Prostate gland (tissue), 2 donors: Measurements from ENCODE around the gene NAP1L1. TPM values are rescaled to one million over a fixed set of nuclear protein-coding genes. Genes with fewer than 3 reads are reported as not detected.

Source experiments
- DNase-seq: peaks from one replicate; pipeline ENCODE4 v3.0.0-alpha.2; 2019; ENCODE audit warnings: low spot score
- H3K27ac ChIP-seq, 2 donors: fragments of 200-600 bp; sonication (generic); 2 replicates each; pipeline ENCODE4 v1.5.1; 2017 to 2019
- H3K27me3 ChIP-seq: fragments of 200-600 bp; sonication (generic); replicated peaks from 2 replicates; pipeline ENCODE4 v1.5.1; 2019; ENCODE audit not compliant: insufficient read depth
- H3K36me3 ChIP-seq, 2 donors: fragments of 200-600 bp; sonication (generic); 1 replicate in 1 of 2; 2 replicates in 1 of 2; pipeline versions ENCODE4 v1.5.1 to v1.8.1; 2017 to 2019
- H3K4me1 ChIP-seq: fragments of 200-600 bp; sonication (generic); replicated peaks from 2 replicates; pipeline ENCODE4 v1.5.1; 2019
- H3K4me3 ChIP-seq, 2 donors: fragments of 200-600 bp; sonication (generic); 2 replicates each; pipeline ENCODE4 v1.5.1; 2017 to 2019
- H3K9me3 ChIP-seq: fragments of 200-600 bp; sonication (generic); 2 replicates; pipeline ENCODE4 v1.5.1; 2017
- POLR2A ChIP-seq: fragments of 450-650 bp; IDR thresholded peaks from one replicate; pipeline ENCODE4 v1.6.1; 2016; ENCODE audit warnings: antibody characterized with exemption, mild to moderate bottlenecking
- POLR2AphosphoS5 ChIP-seq: sonication (generic); formaldehyde crosslinking; IDR thresholded peaks from one replicate; pipeline ENCODE4 v1.6.1; 2017; ENCODE audit warnings: antibody characterized with exemption
- WGBS: methylation state at CpG from one replicate; pipeline ENCODE4 v1.1.5; 2018; 5-methylcytosine and 5-hydroxymethylcytosine counted together
- intact Hi-C: fragments of 100-400 bp; cut with DNase I; formaldehyde crosslinking; loops from one replicate; pipeline ENCODE4 v1.14.2; 2022
- total RNA-seq, 2 donors: library from RNA; depleted of rRNA; stranded (reverse); fragments of >200 nt; gene quantifications; one replicate each; pipeline ENCODE4 v1.1.0, GENCODE V29; 2016
- TF ChIP-seq, protein P1 (sequence below), 4 experiments: fragments of 200-600 bp in 2 of 4; fragments of 450-650 bp in 2 of 4; sonication (generic) in 2 of 4; IDR thresholded peaks; 1 replicate in 3 of 4; 2 replicates in 1 of 4; pipeline ENCODE4 v1.5.1; 2016 to 2019; ENCODE audit warnings: antibody characterized with exemption in 4 of 4, mild to moderate bottlenecking in 2 of 4, moderate library complexity in 2 of 4

The NAP1L1 gene
- total RNA-seq, 2 donors from 2014 or later: 223 to 325 TPM

GRCh38 chr12:76024102-76024781, 60.2 kb downstream of the NAP1L1 start:
- H3K27ac ChIP-seq: no peak overlapping the region
- no peak overlapping the region for H3K4me3 ChIP-seq
- H3K9me3 ChIP-seq: no peaks in the 10 kb centered on the region
- H3K4me1 ChIP-seq: no peaks in the 10 kb centered on the region
- DNase-seq: no peak
- TF ChIP-seq, protein P1, sequence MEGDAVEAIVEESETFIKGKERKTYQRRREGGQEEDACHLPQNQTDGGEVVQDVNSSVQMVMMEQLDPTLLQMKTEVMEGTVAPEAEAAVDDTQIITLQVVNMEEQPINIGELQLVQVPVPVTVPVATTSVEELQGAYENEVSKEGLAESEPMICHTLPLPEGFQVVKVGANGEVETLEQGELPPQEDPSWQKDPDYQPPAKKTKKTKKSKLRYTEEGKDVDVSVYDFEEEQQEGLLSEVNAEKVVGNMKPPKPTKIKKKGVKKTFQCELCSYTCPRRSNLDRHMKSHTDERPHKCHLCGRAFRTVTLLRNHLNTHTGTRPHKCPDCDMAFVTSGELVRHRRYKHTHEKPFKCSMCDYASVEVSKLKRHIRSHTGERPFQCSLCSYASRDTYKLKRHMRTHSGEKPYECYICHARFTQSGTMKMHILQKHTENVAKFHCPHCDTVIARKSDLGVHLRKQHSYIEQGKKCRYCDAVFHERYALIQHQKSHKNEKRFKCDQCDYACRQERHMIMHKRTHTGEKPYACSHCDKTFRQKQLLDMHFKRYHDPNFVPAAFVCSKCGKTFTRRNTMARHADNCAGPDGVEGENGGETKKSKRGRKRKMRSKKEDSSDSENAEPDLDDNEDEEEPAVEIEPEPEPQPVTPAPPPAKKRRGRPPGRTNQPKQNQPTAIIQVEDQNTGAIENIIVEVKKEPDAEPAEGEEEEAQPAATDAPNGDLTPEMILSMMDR (IDR thresholded peaks at IDR 0.05): no peak
- TF ChIP-seq POLR2AphosphoS5 (no peak), POLR2A (no peak)
- 85% methylated on average over 8 of the region's 8 CpGs for WGBS
- H3K27me3 ChIP-seq: no peaks in the 10 kb centered on the region
- H3K36me3 ChIP-seq: no peaks in the 10 kb centered on the region
- intact Hi-C loops: no loop called here

- Histone ChIP-seq H3K27me3 (no peaks in the 10 kb centered on the region), H3K4me1 (no peaks in the 10 kb centered on the region), H3K36me3 (no peaks in the 10 kb centered on the region), H3K27ac (no peak overlapping the region), H3K9me3 (no peaks in the 10 kb centered on the region), H3K4me3 (no peak overlapping the region)
- intact Hi-C loops: no loop called here
- no peak for DNase-seq
- TF ChIP-seq, protein P1 (IDR thresholded peaks at IDR 0.05): no peak
- TF ChIP-seq POLR2A (no peak), POLR2AphosphoS5 (no peak)
- WGBS: 83% methylated on average over 2 of the region's 2 CpGs
Observed at GRCh38 chr12:76023069-76023690, 61.3 kb downstream of the NAP1L1 start.

- H3K27me3 ChIP-seq: no peaks in the 10 kb centered on the region
- intact Hi-C loops: no loop called here
- WGBS: 96% methylated on average over 3 of the region's 3 CpGs
Observed at GRCh38 chr12:76022506-76022905, 62.0 kb downstream of the NAP1L1 start.

GRCh38 chr12:76020731-76021672, 63.5 kb downstream of the NAP1L1 start:
- DNase-seq: no peak
- Histone ChIP-seq H3K27ac (peak overlapping the region in 1 of 2 donors; percentile 35), H3K4me3 (no peak overlapping the region), H3K9me3 (no peaks in the 10 kb centered on the region), H3K27me3 (no peaks in the 10 kb centered on the region), H3K36me3 (no peaks in the 10 kb centered on the region), H3K4me1 (no peaks in the 10 kb centered on the region)
- intact Hi-C loops: no loop called here
- TF ChIP-seq, protein P1 (IDR thresholded peaks at IDR 0.05): no peak
- TF ChIP-seq POLR2A (no peak), POLR2AphosphoS5 (peak; percentile 28)
- 40% methylated on average over 15 of the region's 15 CpGs for WGBS

More at GRCh38 chr12:76022506-76022905, 62.0 kb downstream of the NAP1L1 start:
- H3K36me3 ChIP-seq: no peaks in the 10 kb centered on the region
- no peak overlapping the region for H3K27ac ChIP-seq
- no peak for TF ChIP-seq POLR2A
- TF ChIP-seq POLR2AphosphoS5: no peak
- TF ChIP-seq, protein P1 (IDR thresholded peaks at IDR 0.05): no peak
- no peaks in the 10 kb centered on the region for H3K4me1 ChIP-seq
- DNase-seq: no peak
- H3K4me3 ChIP-seq: no peak overlapping the region
- H3K9me3 ChIP-seq: no peaks in the 10 kb centered on the region
